Occipital lobe (tissue), 2 donors: ENCODE data around the gene CLIP1. TPM values are rescaled to one million over a fixed set of nuclear protein-coding genes. Genes with fewer than 3 reads are reported as not detected.
"Not testable (repeated sequence)": the region's sequence is repeated elsewhere in the genome, so short reads cannot be mapped to it uniquely, and the experiment has no call there.

Experiments
- DNase-seq: peaks from one replicate; lab custom pipeline; 2025; lab: John Stamatoyannopoulos, UW
- total RNA-seq: library from RNA; depleted of rRNA; stranded (reverse); fragments of >200 nt; gene quantifications from one replicate; pipeline ENCODE4 v1.2.3, GENCODE V29; 2014

CLIP1 gene
- total RNA-seq, 1 donor from 2014 or later, result 73.5 TPM

GRCh38 chr12:122397981-122398380 lies 24.5 kb downstream of the CLIP1 start:
- DNase-seq, result not testable (repeated sequence)

DNA sequence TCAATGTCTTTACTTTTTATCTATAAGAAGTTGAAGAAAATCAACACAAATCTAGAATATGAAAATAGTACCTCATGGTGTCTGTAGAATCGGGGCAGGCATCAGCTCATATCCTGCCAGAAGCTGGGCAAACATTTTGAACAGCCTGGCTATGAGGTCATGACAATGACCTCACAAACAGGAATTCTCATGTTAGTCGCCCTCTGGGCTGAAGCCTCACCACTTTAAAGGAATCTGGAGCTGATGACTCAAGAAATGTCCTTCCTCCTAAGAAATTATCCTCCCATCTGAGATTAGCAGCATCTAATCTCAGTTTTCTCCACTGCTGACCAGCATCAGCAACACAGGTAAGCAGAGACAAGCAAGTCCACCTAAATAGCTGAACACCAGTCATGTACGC lies 27.1 kb downstream of the CLIP1 start:
- DNase-seq, result no peak

GRCh38 chr12:122394626-122395194 lies 27.8 kb downstream of the CLIP1 start:
- DNase-seq, result no peak

DNA sequence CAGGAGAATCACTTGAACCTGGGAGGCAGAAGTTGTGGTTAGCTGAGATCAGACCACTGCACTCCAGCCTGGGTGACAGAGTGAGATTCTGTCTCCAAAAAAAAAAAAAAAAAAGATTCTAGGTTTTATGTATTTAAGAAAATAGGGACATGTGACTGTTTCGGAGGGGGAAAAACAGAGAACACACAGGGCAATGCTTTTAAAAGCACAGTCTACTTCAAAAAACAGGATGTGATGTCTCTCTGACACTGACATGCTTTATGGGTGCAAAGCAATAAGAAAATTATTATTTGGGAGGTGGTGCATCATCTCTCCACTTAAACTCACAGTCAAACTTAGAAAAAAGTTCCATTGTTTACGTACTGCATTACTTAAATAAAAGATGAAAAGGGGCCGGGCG lies 28.7 kb downstream of the CLIP1 start:
- no peak for DNase-seq

- no peak for DNase-seq
Observed at GRCh38 chr12:122392411-122392810, 30.1 kb downstream of the CLIP1 start.

DNA sequence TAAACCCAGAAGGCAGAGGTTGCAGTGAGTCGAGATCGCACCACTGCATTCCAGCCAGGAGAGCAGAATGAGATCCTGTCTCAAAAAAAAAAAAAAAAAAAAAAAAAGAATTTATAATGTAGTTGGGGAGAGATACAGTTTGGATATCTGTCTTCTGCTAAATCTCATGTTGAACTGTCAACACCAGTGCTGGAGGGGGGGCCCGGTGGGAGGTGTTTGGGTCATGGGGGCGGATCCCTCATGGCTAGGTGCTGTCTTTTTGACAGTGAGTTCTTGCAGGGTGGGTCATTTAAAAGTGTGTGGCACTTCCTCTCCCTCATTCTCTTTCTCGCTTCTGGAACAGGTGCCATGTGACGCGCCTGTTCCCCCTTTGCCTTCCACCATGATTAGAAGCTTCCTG lies 32.8 kb downstream of the CLIP1 start:
- DNase-seq, result no peak

DNA sequence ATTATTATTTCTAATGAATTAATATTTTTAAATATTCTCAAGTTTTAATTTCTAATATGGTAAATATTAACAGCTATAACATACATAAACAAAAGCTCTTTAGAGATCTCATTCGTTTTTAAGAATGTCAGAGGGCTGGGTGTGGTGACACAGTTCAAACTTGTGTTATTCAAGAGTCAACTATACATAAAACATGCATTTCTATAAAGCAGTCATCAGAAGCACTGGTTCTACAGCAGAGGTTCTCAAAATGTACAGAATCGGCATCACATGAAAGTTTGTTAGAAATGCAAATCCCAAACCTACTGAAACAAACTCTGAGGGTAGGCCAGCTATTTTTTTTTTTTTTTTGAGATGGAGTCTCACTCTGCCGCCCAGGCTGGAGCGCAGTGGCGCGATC lies 34.6 kb downstream of the CLIP1 start:
- DNase-seq, result no peak

- no peak for DNase-seq
Observed at GRCh38 chr12:122385171-122386016, 37.1 kb downstream of the CLIP1 start.

DNA sequence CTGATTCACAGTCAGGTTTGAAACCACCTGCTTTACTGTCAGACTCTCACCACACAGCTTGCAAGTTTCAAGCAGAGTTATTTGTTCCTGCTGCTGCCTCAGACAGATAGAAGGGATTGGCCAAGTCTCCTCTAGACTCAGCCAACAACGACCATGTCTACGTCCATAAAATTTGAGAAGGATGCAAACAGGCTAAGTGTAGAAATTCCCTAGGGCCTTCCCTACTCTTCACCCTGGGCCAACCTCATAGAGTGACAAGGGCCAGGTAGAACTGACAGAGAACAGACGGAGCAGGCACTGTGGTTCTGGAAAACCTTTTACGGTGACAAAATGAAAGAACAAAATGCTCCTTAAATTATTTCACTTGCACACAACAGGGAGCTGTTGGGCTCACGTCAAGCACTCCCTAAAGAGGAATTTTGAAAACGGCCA lies 39.5 kb downstream of the CLIP1 start:
- DNase-seq, result no peak

DNA sequence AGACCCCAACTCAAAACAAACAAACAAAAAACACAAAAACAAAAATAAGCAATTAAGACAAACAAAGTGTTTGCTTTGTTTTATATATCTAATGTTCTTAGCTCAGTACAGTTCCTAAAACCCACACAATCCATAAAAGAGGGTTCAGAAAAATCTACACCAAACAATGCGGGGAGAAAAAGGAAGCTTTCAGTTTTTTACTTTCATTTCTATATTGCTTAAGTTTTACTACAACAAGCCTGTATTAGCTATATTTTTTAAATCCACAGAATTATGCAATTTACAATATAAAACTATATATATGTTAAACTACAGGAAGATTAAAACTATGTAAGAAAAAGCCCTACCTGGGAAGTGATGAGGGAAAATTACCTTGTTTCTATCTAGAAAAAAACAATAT lies 41.4 kb downstream of the CLIP1 start:
- DNase-seq, result no peak

DNA sequence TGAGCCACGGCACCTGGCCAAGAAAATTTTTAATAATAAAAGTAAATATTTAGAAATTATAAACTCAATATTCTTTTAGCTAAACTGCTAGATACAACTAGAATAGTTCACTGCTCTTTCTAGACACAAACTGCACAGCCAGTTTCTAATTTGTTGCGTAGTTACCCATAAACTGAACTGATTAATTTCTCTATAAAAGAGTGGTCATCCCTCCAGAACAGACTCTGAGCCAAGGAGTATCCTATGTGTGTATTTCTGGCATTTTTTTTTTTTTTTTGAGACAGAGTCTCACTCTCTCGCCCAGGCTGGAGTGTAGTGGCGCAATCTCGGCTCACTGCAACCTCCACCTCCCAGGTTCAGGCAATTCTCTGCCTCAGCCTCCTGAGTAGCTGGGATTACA lies 45.7 kb downstream of the CLIP1 start:
- DNase-seq, result not testable (repeated sequence)

DNA sequence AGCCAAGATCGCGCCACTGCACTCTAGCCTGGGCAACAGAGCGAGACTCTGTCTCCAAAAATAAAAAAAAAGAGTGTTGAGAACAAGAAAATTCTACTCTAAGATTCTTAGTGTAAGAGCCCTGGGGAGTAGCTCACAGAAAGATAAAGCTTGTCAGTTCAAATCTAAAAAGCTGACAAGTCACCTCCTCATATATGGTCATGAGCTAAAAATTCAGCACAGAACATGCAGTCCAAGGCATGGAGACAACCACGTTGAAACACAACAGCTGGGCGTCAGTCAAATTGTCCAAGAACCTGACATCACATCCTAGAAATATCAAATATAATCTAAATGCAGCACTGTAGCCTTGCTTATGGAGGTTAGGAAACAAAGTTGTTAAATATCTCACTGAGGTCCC lies 47.8 kb downstream of the CLIP1 start:
- no peak for DNase-seq

DNA sequence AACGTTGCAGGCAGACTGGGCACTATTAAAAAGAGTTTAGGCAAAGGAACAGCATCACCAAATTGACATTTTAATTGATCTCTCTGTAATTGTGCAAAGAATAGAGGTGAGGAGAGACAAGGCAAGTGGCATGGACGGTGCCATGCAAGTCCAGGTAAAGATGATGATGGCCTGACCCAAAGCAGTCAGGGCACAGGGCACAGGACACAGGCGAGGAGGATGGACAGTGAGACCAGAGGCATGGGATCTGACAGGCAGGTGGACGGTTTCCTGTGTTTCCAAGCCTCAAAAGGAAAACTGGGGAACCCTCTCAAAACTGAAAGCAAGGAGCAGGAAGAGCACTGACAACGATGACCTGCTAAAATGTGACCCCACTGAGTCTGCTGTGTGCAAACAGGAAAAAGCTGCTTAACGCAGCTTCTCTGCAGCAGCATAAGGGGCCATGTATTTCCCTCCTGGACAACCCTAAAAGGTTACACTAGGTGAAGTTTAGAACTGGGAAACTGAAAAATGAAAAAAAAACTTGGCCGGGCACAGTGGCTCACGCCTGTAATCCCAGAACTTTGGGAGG lies 50.9 kb downstream of the CLIP1 start:
- no peak for DNase-seq

GRCh38 chr12:122368361-122369073 lies 54.0 kb downstream of the CLIP1 start:
- DNase-seq, result no peak

GRCh38 chr12:122367632-122368031 lies 54.8 kb downstream of the CLIP1 start:
- DNase-seq, result not testable (repeated sequence)

- DNase-seq, result no peak
Observed at GRCh38 chr12:122366685-122367475, 55.6 kb downstream of the CLIP1 start.

DNA sequence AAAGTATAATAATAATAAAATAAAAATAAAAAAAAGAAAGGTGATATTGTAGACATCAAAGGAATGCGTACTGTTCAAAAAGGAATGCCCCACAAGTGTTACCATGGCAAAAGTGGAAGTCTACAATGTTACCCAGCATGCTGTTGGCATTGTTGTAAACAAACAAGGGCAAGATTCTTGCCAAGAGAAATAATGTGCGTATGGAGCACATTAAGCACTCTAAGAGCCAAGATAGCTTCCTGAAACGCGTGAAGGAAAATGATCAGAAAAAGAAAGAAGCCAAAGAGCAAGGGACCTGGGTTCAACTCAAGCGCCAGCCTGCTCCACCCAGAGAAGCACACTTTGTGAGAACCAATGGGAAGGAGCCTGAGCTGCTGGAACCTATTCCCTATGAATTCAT lies 57.2 kb downstream of the CLIP1 start:
- not testable (repeated sequence) for DNase-seq

- no peak for DNase-seq
Observed at GRCh38 chr12:122363782-122364181, 58.7 kb downstream of the CLIP1 start.

- DNase-seq, result no peak
Observed at GRCh38 chr12:122362755-122363154, 59.7 kb downstream of the CLIP1 start.

DNA sequence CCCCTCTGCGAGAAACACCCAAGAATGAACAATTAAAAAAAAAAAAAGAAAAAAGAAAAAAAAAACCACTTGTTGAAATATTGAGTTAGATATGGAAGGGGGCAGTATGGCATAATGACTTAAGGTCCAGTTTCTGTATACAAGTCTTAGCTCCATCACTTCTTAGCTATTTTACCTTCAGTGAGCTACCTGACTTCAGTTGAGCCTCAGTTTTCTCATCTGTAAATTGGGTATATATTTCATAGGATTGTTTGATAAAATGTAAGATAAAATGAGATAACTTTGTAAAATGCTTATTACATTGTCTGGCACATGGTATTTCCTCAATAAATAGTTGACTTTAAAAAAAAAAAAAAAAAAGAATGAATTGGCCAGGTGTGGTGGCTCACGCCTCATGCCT lies 64.1 kb downstream of the CLIP1 start:
- DNase-seq, result not testable (repeated sequence)

DNA sequence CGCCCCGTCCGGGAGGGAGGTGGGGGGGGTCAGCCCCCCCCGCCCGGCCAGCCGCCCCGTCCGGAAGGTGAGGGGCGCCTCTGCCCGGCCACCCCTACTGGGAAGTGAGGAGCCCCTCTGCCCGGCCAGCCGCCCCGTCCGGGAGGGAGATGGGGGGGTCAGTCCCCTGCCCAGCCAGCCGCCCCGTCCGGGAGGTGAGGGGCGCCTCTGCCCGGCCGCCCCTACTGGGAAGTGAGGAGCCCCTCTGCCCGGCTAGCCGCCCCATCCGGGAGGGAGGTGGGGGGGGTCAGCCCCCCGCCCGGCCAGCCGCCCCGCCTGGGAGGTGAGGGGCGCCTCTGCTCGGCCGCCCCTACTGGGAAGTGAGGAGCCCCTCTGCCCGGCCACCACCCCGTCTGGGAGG lies 64.9 kb downstream of the CLIP1 start:
- not testable (repeated sequence) for DNase-seq
